HG02840 (cell line): ENCODE measurements around the gene FXR2.

ENCODE experiments used
- ATAC-seq: cut with Tn5 transposase; IDR thresholded peaks from one replicate; pipeline ENCODE4 v1.9.1; 2021; ENCODE audit warnings: mild to moderate bottlenecking, moderate library complexity, moderate number of reproducible peaks; ENCODE audit not compliant: unreplicated experiment, low FRiP score

FXR2 gene

GRCh38 chr17:7553356-7553755 lies 61.3 kb downstream of the FXR2 start:
- no peak for ATAC-seq

DNA sequence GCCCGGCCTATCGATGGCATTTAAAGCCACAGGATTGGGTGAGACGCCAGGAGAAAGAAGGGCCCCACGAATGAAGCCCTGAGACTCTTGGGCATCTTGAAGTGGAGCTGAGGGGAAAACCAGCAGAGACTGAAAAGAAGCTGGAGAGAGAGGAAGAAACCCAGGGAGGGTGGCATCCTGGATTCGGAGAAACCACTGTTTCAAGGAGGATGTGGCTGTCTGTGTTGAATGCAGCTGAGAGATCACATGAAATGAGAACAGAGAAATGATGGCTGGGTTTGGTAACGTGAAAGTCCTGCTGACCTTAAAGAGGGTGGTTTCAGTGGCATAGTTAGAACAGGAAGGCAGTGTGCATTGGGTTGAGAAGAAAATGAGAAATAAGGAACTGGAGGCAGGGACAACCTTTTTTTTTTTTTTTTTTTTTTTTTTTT lies 62.1 kb downstream of the FXR2 start:
- ATAC-seq = no peak

DNA sequence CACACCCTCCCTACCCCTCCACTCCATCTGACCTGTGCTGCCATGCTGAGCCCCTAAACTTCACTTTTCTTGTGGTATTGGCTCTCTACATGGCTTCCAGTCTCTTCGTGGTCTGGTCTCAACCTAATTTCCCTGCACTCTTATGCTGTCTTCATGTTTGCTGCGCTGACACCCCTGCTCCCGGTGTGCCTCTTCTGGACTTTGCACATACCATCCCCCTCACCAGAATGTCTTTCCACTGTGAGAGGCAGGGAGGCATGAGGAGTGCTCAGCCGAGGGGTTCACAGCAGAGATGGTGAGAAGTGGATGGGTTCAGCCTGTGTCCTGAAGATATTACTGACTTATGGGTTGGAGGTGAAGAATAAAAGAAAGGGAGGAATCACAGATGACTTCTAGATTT lies 63.3 kb downstream of the FXR2 start:
- no peak for ATAC-seq

GRCh38 chr17:7550344-7550743 lies 64.4 kb downstream of the FXR2 start:
- no peak for ATAC-seq

- no peak for ATAC-seq
Measured at GRCh38 chr17:7549401-7550055, 65.2 kb downstream of the FXR2 start.

GRCh38 chr17:7548585-7549400 lies 65.9 kb downstream of the FXR2 start, which contains the start of gene TNFSF12:
Gene TNFSF12 (plus strand): TSS chr17:7549058. CDS start chr17:7549154, 96 bp downstream.
- no peak for ATAC-seq

DNA sequence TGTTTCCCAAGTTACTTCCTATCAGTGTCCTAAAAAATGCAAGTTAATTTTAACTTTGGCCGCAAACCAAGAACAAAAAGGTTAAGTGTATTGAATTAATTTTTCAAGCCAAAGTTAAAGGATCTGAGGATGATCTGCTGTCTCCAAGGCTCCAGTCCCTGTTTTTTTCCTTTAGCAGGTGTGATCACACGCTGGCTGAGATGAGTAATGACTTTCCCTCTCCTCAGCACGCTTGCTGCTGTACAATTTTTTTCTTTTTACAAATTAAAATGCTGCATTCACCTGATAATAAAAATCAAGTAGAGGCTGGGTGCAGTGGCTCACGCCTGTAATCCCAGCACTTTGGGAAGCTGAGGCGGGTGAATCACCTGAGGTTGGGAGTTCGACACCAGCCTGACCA lies 69.8 kb downstream of the FXR2 start:
- ATAC-seq = no peak
